DOHH2 (cell line): ENCODE measurements around the gene WDR18.

Experiments
- CTCF ChIP-seq: fragments of 200-600 bp; sonication (generic); IDR thresholded peaks from one replicate; pipeline ENCODE4 v1.5.1; 2014; ENCODE audit warnings: antibody characterized with exemption, mild to moderate bottlenecking, low read depth, low read length; ENCODE audit not compliant: poor library complexity, severe bottlenecking
- EZH2phosphoT487 ChIP-seq: fragments of 200-600 bp; sonication (generic); IDR thresholded peaks from 2 replicates; pipeline ENCODE4 v1.6.1; 2017; ENCODE audit warnings: borderline replicate concordance, mild to moderate bottlenecking, antibody characterized with exemption, low read length, moderate library complexity, mixed read lengths

- no peak for TF ChIP-seq CTCF
- TF ChIP-seq EZH2phosphoT487, result no peak
Measured at GRCh38 chr19:1017115-1017905, 33.2 kb downstream of the WDR18 start.
